K562 (cell line): ENCODE results near the gene HAPLN2. TPM values are rescaled to one million over a fixed set of nuclear protein-coding genes. Genes with fewer than 3 reads are reported as not detected.
A peak's percentile ranks its signal among the peaks of the same experiment; 100 is the strongest.

Experiments
- CBX5 ChIP-seq: IDR thresholded peaks from 2 replicates; pipeline ENCODE4 v1.6.1; 2014; ENCODE audit warnings: low read depth, borderline replicate concordance
- CCNT2 ChIP-seq: IDR thresholded peaks from 2 replicates; pipeline ENCODE4 v1.6.1; 2011; ENCODE audit warnings: borderline replicate concordance, low read depth, mild to moderate bottlenecking, moderate library complexity, mixed read lengths, low read length; ENCODE audit not compliant: insufficient read length; ENCODE audit errors: extremely low read depth
- CHAMP1 ChIP-seq: fragments of 450-650 bp; IDR thresholded peaks from 2 replicates; pipeline ENCODE4 v1.6.1; 2016; ENCODE audit warnings: mild to moderate bottlenecking
- EP300 ChIP-seq: IDR thresholded peaks from 2 replicates; pipeline ENCODE4 v1.6.1; 2012; ENCODE audit warnings: low read length, improper control_type of control experiment
- ETV1 ChIP-seq: fragments of 450-650 bp; conservative IDR thresholded peaks from 2 replicates; pipeline ENCODE4 v1.6.1; 2016; ENCODE audit warnings: missing genetic modification characterization, control low read depth, low read depth, missing compliant biosample characterization
- HDAC1 ChIP-seq, 2 experiments: fragments of 450-650 bp; IDR thresholded peaks; 2 replicates each; pipeline ENCODE4 v1.6.1; 2016 to 2017; ENCODE audit warnings: inconsistent platforms in 1 of 2, mild to moderate bottlenecking in 1 of 2, moderate library complexity in 1 of 2
- JUN ChIP-seq, 2 experiments: sonication (generic) in 1 of 2; formaldehyde crosslinking in 1 of 2; IDR thresholded peaks; 2 replicates each; pipeline versions ENCODE4 v1.6.1 to v1.8.0; 2012 to 2022; ENCODE audit warnings: borderline replicate concordance in 2 of 2, mild to moderate bottlenecking in 2 of 2, improper control_type of control experiment in 1 of 2, low read depth in 1 of 2, low read length in 1 of 2, missing genetic modification reagents in 1 of 2
- L3MBTL2 ChIP-seq: fragments of 450-650 bp; IDR thresholded peaks from 2 replicates; pipeline ENCODE4 v1.6.1; 2016; ENCODE audit warnings: mild to moderate bottlenecking, moderate library complexity
- MAFF ChIP-seq: IDR thresholded peaks from 2 replicates; pipeline ENCODE4 v1.6.1; 2012; ENCODE audit warnings: low read length, improper control_type of control experiment
- MCM3 ChIP-seq: fragments of 450-650 bp; IDR thresholded peaks from 2 replicates; pipeline ENCODE4 v1.6.1; 2016
- NFIC ChIP-seq: fragments of 450-650 bp; IDR thresholded peaks from 2 replicates; pipeline ENCODE4 v1.6.1; 2017; ENCODE audit warnings: mild to moderate bottlenecking, inconsistent platforms
- PKNOX1 ChIP-seq: fragments of 450-650 bp; IDR thresholded peaks from 2 replicates; pipeline ENCODE4 v1.6.1; 2016
- POLR2A ChIP-seq: fragments of 450-650 bp; conservative IDR thresholded peaks from 2 replicates; pipeline ENCODE4 v1.6.1; 2016
- RNF2 ChIP-seq: sonication (generic); IDR thresholded peaks from 2 replicates; pipeline ENCODE4 v1.6.1; 2016
- SIN3A ChIP-seq, 2 experiments: fragments of 150-350 bp in 1 of 2; IDR thresholded peaks; 2 replicates each; pipeline ENCODE4 v1.6.1; 2011 to 2016; ENCODE audit warnings: borderline replicate concordance in 2 of 2, low read depth in 2 of 2, low read length in 2 of 2, mild to moderate bottlenecking in 2 of 2, moderate library complexity in 2 of 2; ENCODE audit not compliant: control insufficient read depth in 1 of 2
- TRIM28 ChIP-seq: fragments of 450-650 bp; IDR thresholded peaks from 2 replicates; pipeline ENCODE4 v1.6.1; 2017
- ZHX1 ChIP-seq: fragments of 150-350 bp; conservative IDR thresholded peaks from 2 replicates; pipeline ENCODE4 v1.6.1; 2014; ENCODE audit warnings: low read length
- ZNF239 ChIP-seq: fragments of 250-450 bp; sonication (Bioruptor Pico); IDR thresholded peaks from 2 replicates; pipeline ENCODE4 v1.4.0; 2020; ENCODE audit warnings: mild to moderate bottlenecking
- ZNF311 ChIP-seq: fragments of 250-450 bp; sonication (Bioruptor Pico); IDR thresholded peaks from 2 replicates; pipeline ENCODE4 v1.4.0; 2020; ENCODE audit warnings: mild to moderate bottlenecking, moderate library complexity
- ZNF518B ChIP-seq: fragments of 250-450 bp; sonication (Bioruptor Pico); IDR thresholded peaks from 2 replicates; pipeline ENCODE4 v1.5.0; 2021; ENCODE audit warnings: mild to moderate bottlenecking, moderate library complexity
- ZNF57 ChIP-seq: fragments of 450-650 bp; formaldehyde crosslinking; IDR thresholded peaks from 2 replicates; pipeline ENCODE4 v1.4.0; 2020; ENCODE audit warnings: mild to moderate bottlenecking, moderate library complexity
- polyA plus RNA-seq, 8 experiments: library from polyadenylated mRNA; depleted of rRNA in 4 of 8; stranded (reverse) in 5 of 8; unstranded in 3 of 8; fragments of >200 nt; fragmentation: Nextera tagmentation in 2 of 8; fragmentation: Illumina TruSeq in 1 of 8; extraction: Ambion mirVana in 2 of 8; extraction: Trizol in 1 of 8; gene quantifications; 2 replicates each; pipeline versions ENCODE4 v1.2.1 to v1.2.3, GENCODE V29; 2011 to 2014; ENCODE audit warnings: inconsistent platforms in 1 of 8, missing spikeins in 1 of 8
- total RNA-seq, 7 experiments: library from RNA; depleted of rRNA in 6 of 7; stranded (reverse); fragments of >200 nt in 6 of 7; fragmentation: Illumina TruSeq in 2 of 7; extraction: Trizol in 2 of 7; gene quantifications; 2 replicates each; pipeline versions ENCODE4 v1.2.1 to v1.2.3, GENCODE V29; 2011 to 2021; ENCODE audit warnings: low replicate concordance in 1 of 7

The HAPLN2 gene
- total and polyA plus RNA-seq, 9 of the 15 experiments (the other 6 are each of a cell fraction or from before 2014, with no cell fraction given), result 0.14 to 5.2 (median 3.8) TPM; not detected in 4

- TF ChIP-seq ZNF518B (CRISPR knock-in tag) (no peak), CBX5 (peak; percentile 45; the same call in 1 of the 2 replicates), PKNOX1 (peak; percentile 92), ZNF311 (CRISPR knock-in tag) (no peak), POLR2A (no peak), SIN3A (IDR thresholded peaks at IDR 0.05; ENCODE audit: borderline replicate concordance in 2 of 2, control insufficient read depth in 1 of 2, low read depth in 2 of 2, low read length in 2 of 2) (no peak), MCM3 (no peak), ETV1 (tag) (peak; percentile 90), MAFF (no peak), ZNF57 (CRISPR knock-in tag) (no peak), NFIC (peak; percentile 100), EP300 (peak; percentile 89), HDAC1 (IDR thresholded peaks at IDR 0.05) (peak; percentile 55 to 95; a peak in 3 of 4 replicates), RNF2 (peak; percentile 91), L3MBTL2 (peak; percentile 22; the same call in 1 of the 2 replicates), ZHX1 (no peak), TRIM28 (peak; percentile 84; the same call in 1 of the 2 replicates), CHAMP1 (no peak; the same call in 1 of the 2 replicates), CCNT2 (peak; percentile 56), JUN (IDR thresholded peaks at IDR 0.05; ENCODE audit: borderline replicate concordance, low read depth, low read length) (0 out of 2 replicates have a peak, but pooled peaks have one; percentile 29), JUN (CRISPR knock-in tag; IDR thresholded peaks at IDR 0.05; ENCODE audit: borderline replicate concordance) (no peak), ZNF239 (CRISPR knock-in tag) (no peak)
Measured at GRCh38 chr1:156616463-156616862, 2.8 kb upstream of the HAPLN2 start (continued).
